GM12878 (cell line): ENCODE measurements around the gene ADGRE1. TPM values are rescaled to one million over a fixed set of nuclear protein-coding genes. Genes with fewer than 3 reads are reported as not detected.

Source experiments
- BCL11A ChIP-seq: IDR thresholded peaks from 2 replicates; pipeline ENCODE4 v1.6.1; 2011; ENCODE audit warnings: low read depth, low read length
- BCL3 ChIP-seq: IDR thresholded peaks from 2 replicates; pipeline ENCODE4 v1.6.1; 2011; ENCODE audit warnings: borderline replicate concordance, low read depth, mild to moderate bottlenecking, moderate library complexity, low read length; ENCODE audit not compliant: insufficient read depth, poor library complexity, severe bottlenecking
- BHLHE40 ChIP-seq, 2 experiments: fragments of 450-650 bp in 1 of 2; IDR thresholded peaks; 2 replicates each; pipeline ENCODE4 v1.6.1; 2011 to 2017; ENCODE audit warnings: low read depth in 2 of 2, borderline replicate concordance in 1 of 2, improper control_type of control experiment in 1 of 2, low read length in 1 of 2, mild to moderate bottlenecking in 1 of 2
- CBFB ChIP-seq: IDR thresholded peaks from 2 replicates; pipeline ENCODE4 v1.6.1; 2016; ENCODE audit warnings: antibody characterized with exemption, low read depth
- CREM ChIP-seq: IDR thresholded peaks from 2 replicates; pipeline ENCODE4 v1.6.1; 2014; ENCODE audit warnings: antibody characterized with exemption, low read depth
- CUX1 ChIP-seq: IDR thresholded peaks from 2 replicates; pipeline ENCODE4 v1.6.1; 2012; ENCODE audit warnings: improper control_type of control experiment, low read depth, low read length; ENCODE audit not compliant: insufficient replicate concordance
- EED ChIP-seq: sonication (generic); IDR thresholded peaks from 2 replicates; pipeline ENCODE4 v1.6.1; 2016; ENCODE audit warnings: antibody characterized with exemption, low read depth
- FOS ChIP-seq: IDR thresholded peaks from 3 replicates; pipeline ENCODE4 v1.6.1; 2011; ENCODE audit warnings: borderline replicate concordance; ENCODE audit not compliant: insufficient read length; ENCODE audit errors: extremely low read depth
- GABPA ChIP-seq: IDR thresholded peaks from 2 replicates; pipeline ENCODE4 v1.6.1; 2014; ENCODE audit warnings: antibody characterized with exemption, low read depth, mild to moderate bottlenecking, inconsistent platforms
- GATAD2B ChIP-seq: fragments of 450-650 bp; conservative IDR thresholded peaks from 2 replicates; pipeline ENCODE4 v1.6.1; 2017; ENCODE audit warnings: low read depth, mild to moderate bottlenecking, moderate library complexity
- IRF5 ChIP-seq: fragments of 450-650 bp; IDR thresholded peaks from 2 replicates; pipeline ENCODE4 v1.6.1; 2017; ENCODE audit warnings: borderline replicate concordance
- LARP7 ChIP-seq: fragments of 450-650 bp; IDR thresholded peaks from 2 replicates; pipeline ENCODE4 v1.6.1; 2017; ENCODE audit warnings: mild to moderate bottlenecking
- NR2F1 ChIP-seq: fragments of 450-650 bp; conservative IDR thresholded peaks from 2 replicates; pipeline ENCODE4 v1.6.1; 2017; ENCODE audit warnings: mild to moderate bottlenecking
- PAX5 ChIP-seq: IDR thresholded peaks from 2 replicates; pipeline ENCODE4 v1.6.1; 2011; ENCODE audit warnings: low read depth, low read length, borderline replicate concordance
- RFX5 ChIP-seq: IDR thresholded peaks from 2 replicates; pipeline ENCODE4 v1.6.1; 2011; ENCODE audit warnings: low read depth, low read length, improper control_type of control experiment
- SMARCA5 ChIP-seq: fragments of 450-650 bp; IDR thresholded peaks from 2 replicates; pipeline ENCODE4 v1.6.1; 2017; ENCODE audit warnings: mild to moderate bottlenecking
- SRF ChIP-seq, 2 experiments: IDR thresholded peaks; 2 replicates each; pipeline ENCODE4 v1.6.1; 2011; ENCODE audit warnings: low read depth in 2 of 2, low read length in 2 of 2, mild to moderate bottlenecking in 1 of 2, moderate library complexity in 1 of 2
- STAT1 ChIP-seq: fragments of 450-650 bp; conservative IDR thresholded peaks from 2 replicates; pipeline ENCODE4 v1.6.1; 2014; ENCODE audit warnings: antibody characterized with exemption, mild to moderate bottlenecking
- TBL1XR1 ChIP-seq: IDR thresholded peaks from 2 replicates; pipeline ENCODE4 v1.6.1; 2012; ENCODE audit warnings: low read depth, low read length, improper control_type of control experiment
- ZBTB4 ChIP-seq: fragments of 450-650 bp; formaldehyde crosslinking; IDR thresholded peaks from 2 replicates; pipeline ENCODE4 v1.4.0; 2022; ENCODE audit warnings: mild to moderate bottlenecking, moderate library complexity
- polyA plus RNA-seq, 11 experiments: library from polyadenylated mRNA; depleted of rRNA in 4 of 11; unstranded in 6 of 11; stranded (reverse) in 5 of 11; fragments of >200 nt; fragmentation: Nextera tagmentation in 4 of 11; fragmentation: Illumina TruSeq in 1 of 11; extraction: Ambion mirVana in 4 of 11; extraction: Trizol in 1 of 11; gene quantifications; 1 replicate in 1 of 11; 2 replicates in 10 of 11; pipeline versions ENCODE4 v1.2.1 to v1.2.3, GENCODE V29; 2011 to 2016; ENCODE audit warnings: inconsistent platforms in 2 of 11, missing spikeins in 2 of 11, low read depth in 1 of 11
- total RNA-seq, 4 experiments: library from RNA; depleted of rRNA in 3 of 4; stranded (reverse); fragments of >200 nt in 3 of 4; fragmentation: Illumina TruSeq in 1 of 4; extraction: Trizol in 1 of 4; gene quantifications; 2 replicates each; pipeline versions ENCODE4 v1.2.1 to v1.2.3, GENCODE V29; 2013 to 2021

Gene ADGRE1
- total and polyA plus RNA-seq, 10 of the 15 experiments (the other 5 are each of a cell fraction or from before 2014, with no cell fraction given), result 7.9 to 35.7 (median 9.9) TPM

- TF ChIP-seq CUX1 (no peak), EED (peak; percentile 99), SMARCA5 (no peak), FOS (no peak), NR2F1 (no peak), GABPA (peak; percentile 53; the same call in 1 of the 2 replicates), STAT1 (no peak), ZBTB4 (no peak), SRF (IDR thresholded peaks at IDR 0.05; ENCODE audit: low read depth in 2 of 2, low read length in 2 of 2) (no peak), LARP7 (no peak), CREM (peak; percentile 63), CBFB (no peak), IRF5 (no peak), BHLHE40 (IDR thresholded peaks at IDR 0.05; ENCODE audit: borderline replicate concordance in 1 of 2, low read depth in 2 of 2, low read length in 1 of 2) (peak in 1 of 2 experiments; percentile 42; a peak in 1 of 4 replicates), PAX5 (peak; percentile 80; the same call in 1 of the 2 replicates), BCL11A (peak; percentile 86), TBL1XR1 (0 out of 2 replicates have a peak, but pooled peaks have one; percentile 60), GATAD2B (peak; percentile 66), BCL3 (no peak), RFX5 (no peak)
Observed at GRCh38 chr19:6947745-6948144, 60.4 kb downstream of the ADGRE1 start (continued).
